ENCODE results near the gene DTNB.

Gene DTNB

DNA sequence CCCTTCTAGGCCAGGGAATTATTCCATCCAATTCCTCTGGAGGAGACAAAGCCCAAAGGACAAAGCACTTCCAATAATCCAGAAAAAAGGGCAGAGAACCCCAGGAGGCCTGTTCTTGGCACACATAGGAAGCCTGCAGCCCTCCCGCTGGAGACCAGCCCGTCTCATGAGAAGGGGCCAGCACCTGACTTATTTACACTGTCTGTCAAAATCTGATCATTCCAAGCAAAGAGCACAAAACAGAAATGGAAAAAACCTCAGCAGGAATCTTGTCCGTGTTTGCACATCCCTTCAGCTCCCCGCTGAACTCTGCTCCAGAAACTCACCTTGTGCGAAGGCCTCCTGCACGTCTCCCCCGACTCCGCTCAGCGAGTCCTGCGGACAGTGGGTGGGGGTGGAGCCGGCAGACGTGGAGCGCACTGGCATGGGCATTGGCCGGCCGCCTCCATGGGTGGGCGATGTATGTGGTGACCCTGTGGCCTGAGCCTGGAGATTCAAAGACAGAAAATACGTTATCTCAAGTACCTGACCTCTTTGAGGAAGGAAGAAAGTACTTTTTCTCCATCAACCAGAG is 285.4 kb downstream of the DTNB start:
- no peak for DNase-seq (ENCODE audit: extremely low read depth, low read depth)
- TF ChIP-seq CTCF (IDR thresholded peaks at IDR 0.05; ENCODE audit: low read depth, low read length), result no peak

DNA sequence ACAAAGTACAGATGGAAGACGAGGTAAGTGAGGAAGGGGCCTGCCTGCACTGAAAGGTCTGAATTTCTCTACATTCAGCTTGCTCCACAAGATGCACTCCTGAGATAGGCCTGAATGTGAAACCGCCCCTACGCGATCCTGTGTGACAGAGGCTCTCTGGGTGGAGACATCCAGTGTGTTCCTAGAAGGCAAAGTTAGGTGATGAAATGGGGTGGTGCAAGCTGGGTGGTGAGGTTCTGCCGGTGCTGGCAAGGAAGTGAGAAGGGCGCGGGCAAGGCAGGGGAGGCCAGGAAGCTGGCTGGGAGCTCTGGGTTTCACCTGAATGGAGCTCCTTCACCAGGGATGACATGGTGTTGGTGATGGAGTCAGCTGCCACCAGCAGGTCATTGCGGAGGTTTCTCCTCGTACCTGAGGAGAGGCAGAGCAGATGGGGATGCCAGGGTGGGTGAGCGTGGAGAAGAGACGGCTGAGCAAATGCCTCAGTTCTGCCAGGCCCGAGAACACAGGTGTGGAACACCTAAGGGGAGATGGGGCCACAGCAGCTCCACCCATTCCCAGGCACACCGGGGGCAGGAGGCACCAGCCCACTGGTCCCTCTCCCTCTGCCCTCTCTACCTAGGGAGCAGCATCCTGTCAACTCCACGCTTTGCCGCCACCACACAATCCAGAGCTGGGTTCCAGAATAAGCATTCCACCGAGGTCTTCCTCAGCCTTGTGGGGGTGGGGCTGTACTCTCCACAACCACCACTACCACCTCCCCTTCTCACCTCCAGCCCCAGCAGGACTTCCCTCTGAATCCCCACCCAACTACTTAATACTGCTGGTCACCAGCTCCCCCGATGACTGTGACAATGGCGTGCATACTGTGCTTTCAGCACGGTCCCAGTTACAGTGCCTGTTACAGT is 286.2 kb downstream of the DTNB start:
- no peak for TF ChIP-seq CTCF (IDR thresholded peaks at IDR 0.05; ENCODE audit: low read depth, low read length)

GRCh38 chr2:25385910-25386309 is 287.5 kb downstream of the DTNB start:
- DNase-seq (ENCODE audit: extremely low read depth, low read depth), result no peak

More for the DNA sequence above, 286.2 kb downstream of the DTNB start:
- no peak for DNase-seq (ENCODE audit: extremely low read depth, low read depth)

GRCh38 chr2:25383806-25384205 is 289.6 kb downstream of the DTNB start:
- no peak for DNase-seq (ENCODE audit: extremely low read depth, low read depth)
- no peak for TF ChIP-seq CTCF (IDR thresholded peaks at IDR 0.05; ENCODE audit: low read depth, low read length)

More at GRCh38 chr2:25385910-25386309, 287.5 kb downstream of the DTNB start:
- TF ChIP-seq CTCF (IDR thresholded peaks at IDR 0.05; ENCODE audit: low read depth, low read length), result no peak

- no peak for TF ChIP-seq CTCF (IDR thresholded peaks at IDR 0.05; ENCODE audit: low read depth, low read length)
- no peak for DNase-seq (ENCODE audit: extremely low read depth, low read depth)
These were observed 291.9 kb downstream of the DTNB start for GRCh38 chr2:25381502-25381901.

- no peak for DNase-seq (ENCODE audit: extremely low read depth, low read depth)
- TF ChIP-seq CTCF (IDR thresholded peaks at IDR 0.05; ENCODE audit: low read depth, low read length), result no peak
These were observed 292.6 kb downstream of the DTNB start for GRCh38 chr2:25380586-25381375.
